ENCODE results near the gene OTUD7B. TPM values are rescaled to one million over a fixed set of nuclear protein-coding genes. Genes with fewer than 3 reads are reported as not detected.

OTUD7B gene
- total and polyA plus RNA-seq, 9 of the 15 experiments (the other 6 are each of a cell fraction or from before 2014, with no cell fraction given): 0.96 to 18.8 (median 7.4) TPM

GRCh38 chr1:149995927-149996326 lies 14.6 kb downstream of the OTUD7B start:
- CTCF ChIA-PET (ENCODE audit: low intra/inter-chr PET ratio): no interaction called here
- WGBS (ENCODE audit: insufficient coverage, low coverage, missing lambda C conversion rate): 81% methylated on average over 2 of the region's 2 CpGs
- Histone ChIP-seq H3K4me1 (replicated peaks in 1 of 2; ENCODE audit: control insufficient read depth in 2 of 2, insufficient read depth in 2 of 2, low read length in 2 of 2) (no peaks in the 10 kb centered on the region), H4K20me1 (replicated peaks; ENCODE audit: control insufficient read depth, insufficient read depth, low read length) (peaks cover 6% of the 10 kb centered on the region), H3K4me2 (ENCODE audit: insufficient read depth, low read length) (no peak overlapping the region), H3K9me3 (replicated peaks; ENCODE audit: control insufficient read depth, insufficient read depth, low read depth, low read length) (no peaks in the 10 kb centered on the region), H2AFZ (ENCODE audit: low read depth, low read length) (no peak overlapping the region), H3K27me3 (ENCODE audit: control insufficient read depth in 2 of 2, insufficient read depth in 2 of 2, low read length in 2 of 2) (no peaks in the 10 kb centered on the region), H3K79me2 (ENCODE audit: control insufficient read depth, insufficient read depth, low read length) (peaks cover 22% of the 10 kb centered on the region), H3K36me3 (ENCODE audit: control insufficient read depth, insufficient read depth, low read length) (peaks cover 41% of the 10 kb centered on the region; the same call in 2 of the 3 replicates), H3K27ac (ENCODE audit: extremely low read depth, low read depth, low read length) (no peak overlapping the region), H3K9ac (ENCODE audit: insufficient read depth in 1 of 2, low read depth in 2 of 2, low read length in 2 of 2) (no peak overlapping the region), H3K9me1 (ENCODE audit: control insufficient read depth, insufficient read depth, low read length) (no peaks in the 10 kb centered on the region), H3K4me3 (no peak overlapping the region)
- POLR2A ChIA-PET: interaction anchor here (1.1 to 8.2 kb wide), 4 partner anchors 9 to 167 kb away, joined by 3 to 63 read pairs (median 4); partner anchors contain the start of gene OTUD7B
- TF ChIP-seq SAFB2 (IDR thresholded peaks at IDR 0.05; ENCODE audit: borderline replicate concordance, low read depth, low read length, severe bottlenecking) (no peak), CBX3 (IDR thresholded peaks at IDR 0.05; ENCODE audit: borderline replicate concordance in 1 of 2, low read length in 2 of 2) (no peak), ZFP30 (CRISPR knock-in tag; IDR thresholded peaks at IDR 0.05; ENCODE audit: borderline replicate concordance) (no peak), NR2C2 (CRISPR knock-in tag; IDR thresholded peaks at IDR 0.05) (no peak), NR2C2 (tag; IDR thresholded peaks at IDR 0.05) (no peak), MEF2A (IDR thresholded peaks at IDR 0.05; ENCODE audit: control insufficient read depth, low read depth, low read length) (no peak), BCOR (IDR thresholded peaks at IDR 0.05) (no peak), ESRRB (CRISPR knock-in tag; IDR thresholded peaks at IDR 0.05; ENCODE audit: borderline replicate concordance) (no peak), ZKSCAN8 (CRISPR knock-in tag; IDR thresholded peaks at IDR 0.05) (no peak), IRF1 (CRISPR knock-in tag; IDR thresholded peaks at IDR 0.05; ENCODE audit: borderline replicate concordance) (no peak), RBM14 (IDR thresholded peaks at IDR 0.05; ENCODE audit: borderline replicate concordance, insufficient read depth, low read depth, low read length) (no peak)
- TF ChIP-seq, protein P1, sequence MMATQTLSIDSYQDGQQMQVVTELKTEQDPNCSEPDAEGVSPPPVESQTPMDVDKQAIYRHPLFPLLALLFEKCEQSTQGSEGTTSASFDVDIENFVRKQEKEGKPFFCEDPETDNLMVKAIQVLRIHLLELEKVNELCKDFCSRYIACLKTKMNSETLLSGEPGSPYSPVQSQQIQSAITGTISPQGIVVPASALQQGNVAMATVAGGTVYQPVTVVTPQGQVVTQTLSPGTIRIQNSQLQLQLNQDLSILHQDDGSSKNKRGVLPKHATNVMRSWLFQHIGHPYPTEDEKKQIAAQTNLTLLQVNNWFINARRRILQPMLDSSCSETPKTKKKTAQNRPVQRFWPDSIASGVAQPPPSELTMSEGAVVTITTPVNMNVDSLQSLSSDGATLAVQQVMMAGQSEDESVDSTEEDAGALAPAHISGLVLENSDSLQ (IDR thresholded peaks at IDR 0.05): no peak
- BruUV-seq (replicated peaks): no TSS peak
- FAIRE-seq (no peak), DNase-seq (ENCODE audit: extremely low read depth in 1 of 4, low spot score in 3 of 4) (no peak), ATAC-seq (no peak)
- intact Hi-C loops (cut with micrococcal nuclease): no loop called here
- in situ Hi-C loops (cut with MboI): no loop called here

Measured in K562 (cell line).